H9 (cell line): ENCODE measurements around the gene GOLGA6L26. TPM values are rescaled to one million over a fixed set of nuclear protein-coding genes. Genes with fewer than 3 reads are reported as not detected.
"Not testable (repeated sequence)": the region's sequence is repeated elsewhere in the genome, so short reads cannot be mapped to it uniquely, and the experiment has no call there.

Experiments used
- DNase-seq: peaks from one replicate; pipeline ENCODE4 v3.0.0-alpha.2; 2017
- H2AFZ ChIP-seq: one replicate; pipeline ENCODE4 v1.6.1; 2013; ENCODE audit warnings: mild to moderate bottlenecking, low read length, control low read depth, moderate library complexity
- H2AK5ac ChIP-seq: 2 replicates; pipeline ENCODE4 v1.6.1; 2013; ENCODE audit warnings: low read length, control low read depth, mixed read lengths; ENCODE audit not compliant: insufficient read length
- H2BK120ac ChIP-seq: one replicate; pipeline ENCODE4 v1.6.1; 2013; ENCODE audit warnings: low read depth, mild to moderate bottlenecking, low read length, control low read depth, inconsistent platforms; ENCODE audit not compliant: poor library complexity, severe bottlenecking
- H2BK12ac ChIP-seq: 2 replicates; pipeline ENCODE4 v1.6.1; 2013; ENCODE audit warnings: low read length, control low read depth, mixed read lengths, low read depth; ENCODE audit not compliant: insufficient read length
- H2BK15ac ChIP-seq: 2 replicates; pipeline ENCODE4 v1.6.1; 2013; ENCODE audit warnings: low read depth, low read length, control low read depth
- H2BK20ac ChIP-seq: one replicate; pipeline ENCODE4 v1.6.1; 2013; ENCODE audit warnings: low read depth, mild to moderate bottlenecking, low read length, control low read depth, inconsistent platforms; ENCODE audit not compliant: poor library complexity, severe bottlenecking
- H2BK5ac ChIP-seq: 2 replicates; pipeline ENCODE4 v1.6.1; 2013; ENCODE audit warnings: low read length, control low read depth, mixed read lengths; ENCODE audit not compliant: insufficient read length
- H3K14ac ChIP-seq: 2 replicates; pipeline ENCODE4 v1.6.1; 2013; ENCODE audit warnings: low read length, control low read depth; ENCODE audit not compliant: insufficient read depth
- H3K18ac ChIP-seq: 2 replicates; pipeline ENCODE4 v1.6.1; 2013; ENCODE audit warnings: low read depth, mild to moderate bottlenecking, mixed read lengths, low read length, control low read depth; ENCODE audit not compliant: insufficient read length
- H3K23ac ChIP-seq: 2 replicates; pipeline ENCODE4 v1.6.1; 2013; ENCODE audit warnings: low read length, control low read depth, mixed read lengths, low read depth; ENCODE audit not compliant: insufficient read length
- H3K23me2 ChIP-seq: 2 replicates; pipeline ENCODE4 v1.6.1; 2013; ENCODE audit warnings: low read depth, mild to moderate bottlenecking, mixed read lengths, low read length, control low read depth; ENCODE audit not compliant: insufficient read length, poor library complexity, severe bottlenecking
- H3K27ac ChIP-seq: 2 replicates; pipeline ENCODE4 v1.5.1; 2013; ENCODE audit warnings: low read length, control low read depth, mixed read lengths, low read depth; ENCODE audit not compliant: insufficient read length
- H3K27me3 ChIP-seq: 2 replicates; pipeline ENCODE4 v1.6.1; 2013; ENCODE audit warnings: low read length, control low read depth, inconsistent platforms; ENCODE audit not compliant: insufficient read depth
- H3K4ac ChIP-seq: 2 replicates; pipeline ENCODE4 v1.6.1; 2013; ENCODE audit warnings: low read depth, mild to moderate bottlenecking, control low read depth, inconsistent platforms, low read length, moderate library complexity
- H3K4me1 ChIP-seq: 2 replicates; pipeline ENCODE4 v1.6.1; 2013; ENCODE audit warnings: low read length, control low read depth, inconsistent platforms; ENCODE audit not compliant: insufficient read depth
- H3K4me2 ChIP-seq: 2 replicates; pipeline ENCODE4 v1.6.1; 2013; ENCODE audit warnings: low read length, control low read depth, mixed read lengths; ENCODE audit not compliant: insufficient read length, insufficient read depth
- H3K56ac ChIP-seq: 2 replicates; pipeline ENCODE4 v1.6.1; 2013; ENCODE audit warnings: low read depth, mild to moderate bottlenecking, mixed read lengths, low read length, control low read depth; ENCODE audit not compliant: insufficient read length
- H3K79me1 ChIP-seq: 2 replicates; pipeline ENCODE4 v1.6.1; 2013; ENCODE audit warnings: low read depth, mild to moderate bottlenecking, moderate library complexity, low read length, control low read depth, inconsistent platforms; ENCODE audit not compliant: insufficient read depth, poor library complexity, severe bottlenecking
- H3K79me2 ChIP-seq: 2 replicates; pipeline ENCODE4 v1.6.1; 2013; ENCODE audit warnings: low read length, control low read depth, inconsistent platforms; ENCODE audit not compliant: insufficient read depth
- H3K9ac ChIP-seq: 2 replicates; pipeline ENCODE4 v1.6.1; 2013; ENCODE audit warnings: low read length, control low read depth, mixed read lengths; ENCODE audit not compliant: insufficient read length; ENCODE audit errors: extremely low read depth
- H3K9me3 ChIP-seq: one replicate; pipeline ENCODE4 v1.6.1; 2013; ENCODE audit warnings: low read depth, low read length, inconsistent platforms; ENCODE audit not compliant: control insufficient read depth
- H3T11ph ChIP-seq: one replicate; pipeline ENCODE4 v1.6.1; 2013; ENCODE audit warnings: mild to moderate bottlenecking, low read length, control low read depth, inconsistent platforms
- H4K20me1 ChIP-seq: one replicate; pipeline ENCODE4 v1.6.1; 2013; ENCODE audit not compliant: control insufficient read depth, insufficient read length, insufficient read depth
- H4K5ac ChIP-seq: 2 replicates; pipeline ENCODE4 v1.6.1; 2013; ENCODE audit warnings: low read depth, mild to moderate bottlenecking, mixed read lengths, low read length, control low read depth; ENCODE audit not compliant: insufficient read length
- H4K8ac ChIP-seq: replicated peaks from 2 replicates; pipeline ENCODE4 v1.6.1; 2013; ENCODE audit warnings: low read length, control low read depth, mixed read lengths, low read depth; ENCODE audit not compliant: insufficient read length
- H4K91ac ChIP-seq: 2 replicates; pipeline ENCODE4 v1.6.1; 2013; ENCODE audit warnings: low read depth, mild to moderate bottlenecking, moderate library complexity, mixed read lengths, low read length, control low read depth; ENCODE audit not compliant: insufficient read length
- H3K27ac Mint-ChIP-seq, 3 experiments: 2 replicates in 2 of 3; 3 replicates in 1 of 3; pipeline ENCODE4 v1.8.0; 2020 to 2021; ENCODE audit warnings: mixed read lengths in 3 of 3, mild to moderate bottlenecking in 1 of 3, moderate library complexity in 1 of 3
- H3K27me3 Mint-ChIP-seq: 2 replicates; pipeline ENCODE4 v1.8.0; 2021; ENCODE audit warnings: low read depth, mild to moderate bottlenecking, moderate library complexity, mixed read lengths
- H3K36me3 Mint-ChIP-seq, 3 experiments: 2 replicates in 2 of 3; 3 replicates in 1 of 3; pipeline ENCODE4 v1.8.0; 2020 to 2021; ENCODE audit warnings: low read depth in 3 of 3, mixed read lengths in 3 of 3; ENCODE audit not compliant: insufficient read depth in 1 of 3
- H3K4me1 Mint-ChIP-seq, 2 experiments: 2 replicates each; pipeline ENCODE4 v1.8.0; 2020; ENCODE audit warnings: mixed read lengths in 2 of 2
- H3K4me3 Mint-ChIP-seq, 2 experiments: 2 replicates in 1 of 2; 3 replicates in 1 of 2; pipeline ENCODE4 v1.8.0; 2020 to 2021; ENCODE audit warnings: mild to moderate bottlenecking in 2 of 2, mixed read lengths in 2 of 2, moderate library complexity in 1 of 2
- H3K9me3 Mint-ChIP-seq, 2 experiments: 2 replicates in 1 of 2; 3 replicates in 1 of 2; pipeline ENCODE4 v1.8.0; 2020; ENCODE audit warnings: mild to moderate bottlenecking in 2 of 2, mixed read lengths in 2 of 2, moderate library complexity in 1 of 2
- WGBS: extraction: QIAGEN DNeasy Blood & Tissue Kit; methylation state at CpG from one replicate; pipeline ENCODE4 v1.1.7; 2013; ENCODE audit warnings: missing lambda C conversion rate, low lambda C conversion rate, mixed read lengths; ENCODE audit not compliant: insufficient read length; ENCODE audit errors: extremely low coverage; 5-methylcytosine and 5-hydroxymethylcytosine counted together
- total RNA-seq: library from RNA; stranded (reverse); gene quantifications from 2 replicates; pipeline ENCODE4 v1.2.1, GENCODE V29; 2021

GOLGA6L26 gene
- total RNA-seq, 1 experiment from 2014 or later, result not detected

DNA sequence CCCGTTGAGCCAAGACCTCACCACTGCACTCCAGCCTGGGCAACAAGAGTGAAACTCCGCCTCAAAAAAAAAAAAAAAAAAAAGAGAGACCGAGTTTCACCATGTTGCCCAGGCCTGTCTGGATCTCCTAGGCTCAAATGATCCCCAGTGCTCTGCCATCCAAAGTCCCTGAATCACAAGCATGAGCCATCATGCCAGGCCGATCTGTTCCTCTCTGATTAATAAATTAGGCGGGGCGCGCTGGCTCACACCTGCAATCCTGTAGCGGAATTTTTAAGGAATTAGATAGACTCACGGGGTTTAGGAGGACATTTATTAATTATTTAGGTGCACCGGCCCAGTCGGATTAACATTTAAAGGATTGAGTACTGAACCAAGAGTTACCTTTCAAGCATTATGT, 40.2 kb upstream of the GOLGA6L26 start:
- H3K4me1 Mint-ChIP-seq, result not testable (repeated sequence)

DNA sequence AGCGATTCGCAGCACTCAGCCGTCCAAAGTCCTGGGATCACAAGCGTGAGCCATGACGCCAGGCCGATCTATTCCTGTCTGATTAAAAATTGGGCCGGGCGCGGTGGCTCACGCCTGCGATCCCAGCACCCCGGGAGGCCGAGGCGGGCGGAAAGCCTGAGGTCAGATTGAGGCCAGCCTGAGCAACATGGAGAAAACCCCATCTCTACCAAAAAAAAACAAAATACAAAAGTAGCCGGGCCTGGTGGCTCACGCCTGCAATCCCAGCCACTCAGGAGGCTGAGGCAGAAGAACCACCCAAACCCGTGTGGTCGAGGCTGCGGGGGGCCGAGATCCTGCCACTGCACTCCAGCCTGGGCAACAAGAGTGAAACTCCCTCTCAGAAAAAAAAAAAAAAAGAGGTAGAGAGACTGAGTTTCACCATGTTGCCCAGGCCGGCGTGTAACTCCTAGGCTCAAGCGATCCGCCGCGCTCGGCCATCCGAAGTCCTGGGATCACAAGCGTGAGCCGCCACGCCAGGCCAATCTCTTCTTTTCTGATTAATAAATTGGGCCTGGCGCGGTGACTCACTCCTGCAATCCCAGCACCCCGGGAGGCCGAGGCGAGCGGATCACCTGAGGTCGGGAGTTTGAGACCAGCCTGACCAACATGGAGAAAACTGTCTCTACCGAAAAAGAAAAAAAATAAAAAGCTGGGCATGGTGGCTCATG, 39.0 kb upstream of the GOLGA6L26 start:
- no CpG with 5 or more reads among the region's 40 CpGs for WGBS
- H3K27ac Mint-ChIP-seq, result not testable (repeated sequence)

More for the DNA sequence above, 40.2 kb upstream of the GOLGA6L26 start:
- not testable (repeated sequence) for H4K5ac ChIP-seq, H3K23ac ChIP-seq, H3K4ac ChIP-seq, DNase-seq, H2BK20ac ChIP-seq, H3K27ac Mint-ChIP-seq, H3K23me2 ChIP-seq, H3T11ph ChIP-seq, H3K79me2 ChIP-seq, H2BK120ac ChIP-seq, H4K91ac ChIP-seq, H2AK5ac ChIP-seq, H3K9me3 ChIP-seq, H4K20me1 ChIP-seq, H3K18ac ChIP-seq, H3K27me3 Mint-ChIP-seq, H3K4me2 ChIP-seq, H3K27me3 ChIP-seq, H3K27ac ChIP-seq, H3K79me1 ChIP-seq, H3K14ac ChIP-seq, H4K8ac ChIP-seq, H3K36me3 Mint-ChIP-seq, H3K9ac ChIP-seq, H2BK15ac ChIP-seq, H3K56ac ChIP-seq, H3K4me3 Mint-ChIP-seq, H2AFZ ChIP-seq, H2BK12ac ChIP-seq, H2BK5ac ChIP-seq, H3K4me1 ChIP-seq
- no CpG with 5 or more reads among the region's 11 CpGs for WGBS
- peaks cover 42 to 58% of the 10 kb centered on the region in 2 experiments for H3K9me3 Mint-ChIP-seq

More for the DNA sequence above, 39.0 kb upstream of the GOLGA6L26 start:
- not testable (repeated sequence) for H4K8ac ChIP-seq, H3K23ac ChIP-seq, H3K27ac ChIP-seq, H3K79me2 ChIP-seq, H2BK5ac ChIP-seq, DNase-seq, H3K4me1 Mint-ChIP-seq, H2AK5ac ChIP-seq, H2BK15ac ChIP-seq, H3K4me1 ChIP-seq, H4K20me1 ChIP-seq, H3K27me3 ChIP-seq, H3K23me2 ChIP-seq, H2BK120ac ChIP-seq, H2BK20ac ChIP-seq, H3K9ac ChIP-seq, H3T11ph ChIP-seq, H3K14ac ChIP-seq, H2BK12ac ChIP-seq, H3K18ac ChIP-seq, H3K27me3 Mint-ChIP-seq, H3K4me3 Mint-ChIP-seq, H3K4me2 ChIP-seq, H3K79me1 ChIP-seq, H3K56ac ChIP-seq, H3K36me3 Mint-ChIP-seq, H3K9me3 ChIP-seq, H3K4ac ChIP-seq, H4K5ac ChIP-seq, H2AFZ ChIP-seq, H4K91ac ChIP-seq
- peaks cover 41 to 52% of the 10 kb centered on the region in 2 experiments for H3K9me3 Mint-ChIP-seq
